B cell (primary cell): Measurements from ENCODE around the gene PPM1J. TPM values are rescaled to one million over a fixed set of nuclear protein-coding genes. Genes with fewer than 3 reads are reported as not detected.

Experiments used
- ATAC-seq: fragments of 200-7000 bp; cut with Tn5 transposase; one replicate; pipeline ENCODE4 v1.10.0; 2021; ENCODE audit warnings: low read depth, mild to moderate bottlenecking, moderate number of reproducible peaks, moderate library complexity
- CTCF ChIA-PET: fragments of 350-600 bp; sonication (Branson Sonifier 250); formaldehyde crosslinking; loops from one replicate; lab custom pipeline; 2021; ENCODE audit warnings: antibody characterized with exemption, inconsistent platforms; lab: Charles Lee
- POLR2A ChIA-PET: fragments of 350-600 bp; sonication (Branson Sonifier 250); formaldehyde crosslinking; loops from one replicate; lab custom pipeline; 2021; ENCODE audit warnings: antibody characterized with exemption; lab: Charles Lee
- DNase-seq: peaks from one replicate; pipeline ENCODE4 v3.0.0; 2013
- H2AFZ ChIP-seq: 2 replicates; pipeline ENCODE4 v1.6.1; 2012; ENCODE audit warnings: mild to moderate bottlenecking, low read depth, low read length; ENCODE audit not compliant: insufficient read depth, poor library complexity, severe bottlenecking
- H3K27ac ChIP-seq, 2 donors: 1 replicate in 1 of 2; 2 replicates in 1 of 2; pipeline ENCODE4 v1.5.1; 2012 to 2013; ENCODE audit warnings: low read length in 2 of 2, mild to moderate bottlenecking in 2 of 2, moderate library complexity in 1 of 2
- H3K27me3 ChIP-seq, 4 experiments: fragments of 200-600 bp in 1 of 4; sonication (generic) in 1 of 4; replicated peaks in 1 of 4; 1 replicate in 2 of 4; 2 replicates in 2 of 4; pipeline versions ENCODE4 v1.6.1 to v1.7.0; 2013 to 2016; ENCODE audit warnings: low read length in 3 of 4, mild to moderate bottlenecking in 2 of 4, mixed read lengths in 1 of 4, moderate library complexity in 1 of 4; ENCODE audit not compliant: insufficient read depth in 4 of 4, control insufficient read depth in 3 of 4; ENCODE audit errors: control extremely low read depth in 1 of 4
- H3K36me3 ChIP-seq, 2 experiments: replicated peaks in 1 of 2; 1 replicate in 1 of 2; 2 replicates in 1 of 2; pipeline versions ENCODE4 v1.6.1 to v1.7.1; 2013; ENCODE audit warnings: low read length in 1 of 2; ENCODE audit not compliant: insufficient read depth in 2 of 2, control insufficient read depth in 1 of 2; ENCODE audit errors: control extremely low read depth in 1 of 2, extremely low read depth in 1 of 2
- H3K4me1 ChIP-seq, 2 donors: fragments of 200-600 bp in 1 of 2; sonication (generic) in 1 of 2; 1 replicate in 1 of 2; 2 replicates in 1 of 2; pipeline versions ENCODE4 v1.5.1 to v1.6.1; 2013 to 2017; ENCODE audit warnings: low read length in 2 of 2; ENCODE audit not compliant: control insufficient read depth in 2 of 2, insufficient read depth in 2 of 2
- H3K4me2 ChIP-seq: replicated peaks from 2 replicates; pipeline ENCODE3; 2012; ENCODE audit warnings: mild to moderate bottlenecking, low read depth, low read length; ENCODE audit not compliant: poor library complexity, severe bottlenecking
- H3K4me3 ChIP-seq, 5 experiments: fragments of 200-600 bp in 1 of 5; sonication (generic) in 1 of 5; 1 replicate in 3 of 5; 2 replicates in 2 of 5; pipeline versions ENCODE4 v1.5.1 to v1.7.0; 2011 to 2016; ENCODE audit warnings: low read length in 4 of 5, mild to moderate bottlenecking in 4 of 5, low read depth in 2 of 5, control low read depth in 1 of 5, moderate library complexity in 1 of 5; ENCODE audit not compliant: insufficient read depth in 1 of 5; ENCODE audit errors: control extremely low read depth in 1 of 5, extremely low read depth in 1 of 5
- H3K79me2 ChIP-seq: fragments of 200-600 bp; sonication (generic); one replicate; pipeline ENCODE4 v1.6.0; 2016; ENCODE audit warnings: low read length; ENCODE audit not compliant: control insufficient read depth, insufficient read depth
- H3K9ac ChIP-seq: fragments of 200-600 bp; sonication (generic); 2 replicates; pipeline ENCODE4 v1.6.1; 2017; ENCODE audit warnings: mild to moderate bottlenecking, low read length, moderate library complexity
- H3K9me3 ChIP-seq, 3 donors: one replicate each; pipeline versions ENCODE4 v1.6.1 to v1.7.1; 2013; ENCODE audit warnings: low read length in 2 of 3; ENCODE audit not compliant: control insufficient read depth in 2 of 3, insufficient read depth in 1 of 3; ENCODE audit errors: control extremely low read depth in 1 of 3
- H4K20me1 ChIP-seq: 2 replicates; pipeline ENCODE4 v1.6.0; 2012; ENCODE audit warnings: mild to moderate bottlenecking, low read length; ENCODE audit not compliant: insufficient read depth, control insufficient read depth, poor library complexity, severe bottlenecking
- H3K27ac Mint-ChIP-seq: one replicate; pipeline ENCODE4 v1.8.0; 2021; ENCODE audit warnings: mixed read lengths
- H3K27me3 Mint-ChIP-seq: one replicate; pipeline ENCODE4 v1.8.0; 2021; ENCODE audit warnings: mixed read lengths
- H3K4me1 Mint-ChIP-seq: one replicate; pipeline ENCODE4 v1.8.0; 2021; ENCODE audit warnings: mixed read lengths
- H3K4me3 Mint-ChIP-seq: one replicate; pipeline ENCODE4 v1.8.0; 2021; ENCODE audit warnings: mixed read lengths
- H3K9me3 Mint-ChIP-seq: one replicate; pipeline ENCODE4 v1.8.0; 2022; ENCODE audit warnings: mixed read lengths; ENCODE audit not compliant: insufficient read depth
- EZH2 ChIP-seq: IDR thresholded peaks from 2 replicates; pipeline ENCODE4 v1.6.1; 2012; ENCODE audit warnings: borderline replicate concordance, low read depth, mild to moderate bottlenecking, moderate library complexity, low read length; ENCODE audit not compliant: insufficient read depth, poor library complexity, severe bottlenecking
- WGBS: methylation state at CpG from one replicate; pipeline ENCODE4 v1.1.5; 2013; ENCODE audit warnings: missing lambda C conversion rate; ENCODE audit not compliant: insufficient coverage; 5-methylcytosine and 5-hydroxymethylcytosine counted together
- intact Hi-C: fragments of 100-400 bp; cut with micrococcal nuclease; formaldehyde crosslinking; loops from one replicate; pipeline ENCODE4 v1.10.0; 2022
- polyA plus RNA-seq: library from polyadenylated mRNA; depleted of rRNA; stranded (reverse); fragments of >200 nt; gene quantifications from 2 replicates; pipeline ENCODE4 v1.2.3, GENCODE V29; 2012
- total RNA-seq, 2 donors: library from RNA; stranded (reverse); fragments of 120-200 nt in 1 of 2; gene quantifications; 1 replicate in 1 of 2; 2 replicates in 1 of 2; pipeline versions ENCODE4 v1.2.3 to v1.2.4, GENCODE V29; 2013 to 2022
- TF ChIP-seq, protein P1 (sequence below): fragments of 200-600 bp; IDR thresholded peaks from one replicate; pipeline ENCODE4 v1.8.0; 2022; ENCODE audit warnings: antibody characterized with exemption, mild to moderate bottlenecking

Gene PPM1J
- total and polyA plus RNA-seq, 2 donors (not counting 1 experiment from before 2014, with no cell fraction given): 2.1 to 7.5 TPM

DNA sequence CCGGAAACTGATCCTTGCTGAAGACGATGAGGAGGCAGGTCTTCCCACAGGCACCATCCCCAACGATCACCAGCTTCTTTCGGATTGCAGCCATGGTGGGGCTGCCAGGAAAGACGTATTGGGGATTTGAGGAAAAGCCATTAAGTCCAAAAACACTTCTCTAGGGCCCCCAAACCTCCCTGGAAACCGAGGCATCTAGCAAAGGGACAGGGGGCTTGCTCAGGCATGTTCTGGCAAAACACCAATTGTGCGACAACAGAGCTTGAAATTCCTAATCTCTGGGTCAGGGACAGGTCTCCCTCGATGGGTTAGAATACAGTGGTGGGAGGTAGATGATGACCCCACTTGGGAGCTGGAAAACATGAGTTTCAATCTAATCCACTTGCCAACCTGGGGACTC is 11.4 kb downstream of the PPM1J start:
- Mint-ChIP-seq H3K4me1 (peaks cover 83% of the 10 kb centered on the region), H3K27me3 (no peaks in the 10 kb centered on the region), H3K4me3 (peak overlapping the region; percentile 7), H3K9me3 (no peaks in the 10 kb centered on the region), H3K27ac (peak overlapping the region; percentile 75)
- ATAC-seq (no peak), DNase-seq (no peak)
- Histone ChIP-seq H3K79me2 (no peaks in the 10 kb centered on the region), H3K4me2 (no peak overlapping the region), H3K27ac (no peak overlapping the region), H4K20me1 (no peaks in the 10 kb centered on the region), H3K27me3 (no peaks in the 10 kb centered on the region), H3K9ac (no peak overlapping the region), H3K9me3 (no peaks in the 10 kb centered on the region), H2AFZ (no peak overlapping the region), H3K36me3 (no peaks in the 10 kb centered on the region), H3K4me3 (no peak overlapping the region), H3K4me1 (peaks cover 65 to 80% of the 10 kb centered on the region in 2 donors)
- POLR2A ChIA-PET: interaction anchor here (0.6 to 1.9 kb wide), 2 partner anchors 29 to 313 kb away, joined by 3 to 6 read pairs; partner anchors contain the start of gene MOV10
- intact Hi-C loops: no loop called here
- CTCF ChIA-PET: interaction anchor here (0.8 to 2.7 kb wide), 6 partner anchors 11 to 313 kb away, joined by 3 to 21 read pairs (median 7); partner anchors contain the start of gene PPM1J
- TF ChIP-seq, protein P1, sequence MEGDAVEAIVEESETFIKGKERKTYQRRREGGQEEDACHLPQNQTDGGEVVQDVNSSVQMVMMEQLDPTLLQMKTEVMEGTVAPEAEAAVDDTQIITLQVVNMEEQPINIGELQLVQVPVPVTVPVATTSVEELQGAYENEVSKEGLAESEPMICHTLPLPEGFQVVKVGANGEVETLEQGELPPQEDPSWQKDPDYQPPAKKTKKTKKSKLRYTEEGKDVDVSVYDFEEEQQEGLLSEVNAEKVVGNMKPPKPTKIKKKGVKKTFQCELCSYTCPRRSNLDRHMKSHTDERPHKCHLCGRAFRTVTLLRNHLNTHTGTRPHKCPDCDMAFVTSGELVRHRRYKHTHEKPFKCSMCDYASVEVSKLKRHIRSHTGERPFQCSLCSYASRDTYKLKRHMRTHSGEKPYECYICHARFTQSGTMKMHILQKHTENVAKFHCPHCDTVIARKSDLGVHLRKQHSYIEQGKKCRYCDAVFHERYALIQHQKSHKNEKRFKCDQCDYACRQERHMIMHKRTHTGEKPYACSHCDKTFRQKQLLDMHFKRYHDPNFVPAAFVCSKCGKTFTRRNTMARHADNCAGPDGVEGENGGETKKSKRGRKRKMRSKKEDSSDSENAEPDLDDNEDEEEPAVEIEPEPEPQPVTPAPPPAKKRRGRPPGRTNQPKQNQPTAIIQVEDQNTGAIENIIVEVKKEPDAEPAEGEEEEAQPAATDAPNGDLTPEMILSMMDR: no peak
- no peak for TF ChIP-seq EZH2
- WGBS: 98% methylated on average over 6 of the region's 8 CpGs

DNA sequence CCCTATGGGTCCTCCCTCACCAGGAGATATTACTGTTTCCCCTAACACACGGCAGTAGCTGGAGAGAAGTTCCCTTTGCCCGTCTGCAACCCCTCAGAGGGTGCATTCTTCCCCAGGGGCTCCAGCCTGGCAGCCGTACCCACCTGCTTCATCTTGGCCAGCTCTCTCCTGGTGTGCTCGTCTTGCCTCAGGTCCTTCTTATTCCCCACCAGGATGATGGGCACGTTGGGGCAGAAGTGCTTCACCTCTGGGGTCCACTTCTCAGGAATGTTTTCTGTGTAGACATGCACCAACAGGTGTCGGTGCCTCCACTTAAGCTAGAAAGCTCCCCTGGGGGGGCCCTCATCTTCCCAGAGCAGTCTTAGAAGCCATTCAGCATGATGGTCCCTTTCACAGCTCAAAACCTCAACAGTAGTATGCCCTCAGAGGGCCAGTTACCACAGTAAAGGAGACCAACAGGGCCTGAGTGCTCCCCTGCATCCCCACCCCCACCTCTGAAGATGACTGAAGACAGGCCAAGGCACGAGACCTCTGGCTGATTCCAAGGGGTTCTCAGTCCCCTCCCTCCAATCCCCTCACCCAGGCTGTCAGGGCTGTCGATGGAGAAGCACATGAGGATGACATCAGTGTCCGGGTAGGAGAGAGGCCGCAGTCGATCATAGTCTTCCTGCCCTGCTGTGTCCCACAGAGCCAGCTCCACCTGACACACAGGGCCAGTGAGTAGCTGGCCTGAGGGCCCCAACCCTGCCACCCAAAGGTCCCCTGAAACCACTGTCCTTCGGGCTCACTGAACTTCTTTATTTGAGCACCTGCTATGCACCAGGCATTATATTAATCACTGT is 12.5 kb downstream of the PPM1J start:
- ATAC-seq: no peak
- no peaks in the 10 kb centered on the region for H3K27me3 Mint-ChIP-seq
- Histone ChIP-seq H3K36me3 (no peaks in the 10 kb centered on the region), H3K27me3 (no peaks in the 10 kb centered on the region), H3K4me3 (no peak overlapping the region), H3K27ac (peak overlapping the region in 1 of 2 donors; percentile 86), H3K9ac (no peak overlapping the region), H3K9me3 (no peaks in the 10 kb centered on the region), H2AFZ (no peak overlapping the region), H3K4me1 (peaks cover 62 to 76% of the 10 kb centered on the region in 2 donors), H3K4me2 (no peak overlapping the region), H4K20me1 (no peaks in the 10 kb centered on the region), H3K79me2 (no peaks in the 10 kb centered on the region)
- H3K4me1 Mint-ChIP-seq: peaks cover 77% of the 10 kb centered on the region
- no peak for DNase-seq
- TF ChIP-seq, protein P1: no peak
- TF ChIP-seq EZH2: no peak
- ChIA-PET CTCF (interaction anchor here (1.0 to 2.7 kb wide), 4 partner anchors 201 to 312 kb away, joined by 4 to 21 read pairs (median 6); no protein-coding TSS in a partner anchor), POLR2A (interaction anchor here (0.9 to 1.0 kb wide), 2 partner anchors 11 to 236 kb away, joined by 3 read pairs; no protein-coding TSS in a partner anchor)
- WGBS: 83% methylated on average over 11 of the region's 12 CpGs
- no peaks in the 10 kb centered on the region for H3K9me3 Mint-ChIP-seq
- H3K27ac Mint-ChIP-seq: peak overlapping the region; percentile 96
- H3K4me3 Mint-ChIP-seq: no peak overlapping the region
- intact Hi-C loops: no loop called here
